Measurements from ENCODE around the gene ZBED2.
"Not testable (repeated sequence)": the region's sequence is repeated elsewhere in the genome, so short reads cannot be mapped to it uniquely, and the experiment has no call there.

The ZBED2 gene

DNA sequence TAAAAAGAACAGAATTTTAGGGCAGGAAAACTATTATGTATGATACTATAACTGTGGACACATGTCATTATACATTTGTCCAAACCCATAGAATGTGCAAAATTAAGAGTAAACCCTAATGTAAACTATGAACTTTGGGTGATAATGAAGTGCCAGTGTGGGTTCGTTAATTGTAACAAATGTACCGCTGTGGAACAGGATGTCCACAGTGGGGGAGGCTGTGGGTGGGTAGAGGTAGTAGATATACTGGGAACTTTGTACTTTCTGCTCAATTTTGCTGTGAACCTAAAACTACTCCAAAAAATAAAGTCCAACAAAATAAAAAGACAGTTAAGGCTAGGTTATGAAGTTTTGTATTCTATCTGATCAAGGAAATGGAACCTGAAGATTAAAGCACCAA lies 28.3 kb downstream of the ZBED2 start:
- TF ChIP-seq, protein P1, sequence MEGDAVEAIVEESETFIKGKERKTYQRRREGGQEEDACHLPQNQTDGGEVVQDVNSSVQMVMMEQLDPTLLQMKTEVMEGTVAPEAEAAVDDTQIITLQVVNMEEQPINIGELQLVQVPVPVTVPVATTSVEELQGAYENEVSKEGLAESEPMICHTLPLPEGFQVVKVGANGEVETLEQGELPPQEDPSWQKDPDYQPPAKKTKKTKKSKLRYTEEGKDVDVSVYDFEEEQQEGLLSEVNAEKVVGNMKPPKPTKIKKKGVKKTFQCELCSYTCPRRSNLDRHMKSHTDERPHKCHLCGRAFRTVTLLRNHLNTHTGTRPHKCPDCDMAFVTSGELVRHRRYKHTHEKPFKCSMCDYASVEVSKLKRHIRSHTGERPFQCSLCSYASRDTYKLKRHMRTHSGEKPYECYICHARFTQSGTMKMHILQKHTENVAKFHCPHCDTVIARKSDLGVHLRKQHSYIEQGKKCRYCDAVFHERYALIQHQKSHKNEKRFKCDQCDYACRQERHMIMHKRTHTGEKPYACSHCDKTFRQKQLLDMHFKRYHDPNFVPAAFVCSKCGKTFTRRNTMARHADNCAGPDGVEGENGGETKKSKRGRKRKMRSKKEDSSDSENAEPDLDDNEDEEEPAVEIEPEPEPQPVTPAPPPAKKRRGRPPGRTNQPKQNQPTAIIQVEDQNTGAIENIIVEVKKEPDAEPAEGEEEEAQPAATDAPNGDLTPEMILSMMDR (conservative IDR thresholded peaks at IDR 0.05) = no peak
- no peak for TF ChIP-seq ZFX (IDR thresholded peaks at IDR 0.05)
- H3K27ac ChIP-seq = no peak overlapping the region

DNA sequence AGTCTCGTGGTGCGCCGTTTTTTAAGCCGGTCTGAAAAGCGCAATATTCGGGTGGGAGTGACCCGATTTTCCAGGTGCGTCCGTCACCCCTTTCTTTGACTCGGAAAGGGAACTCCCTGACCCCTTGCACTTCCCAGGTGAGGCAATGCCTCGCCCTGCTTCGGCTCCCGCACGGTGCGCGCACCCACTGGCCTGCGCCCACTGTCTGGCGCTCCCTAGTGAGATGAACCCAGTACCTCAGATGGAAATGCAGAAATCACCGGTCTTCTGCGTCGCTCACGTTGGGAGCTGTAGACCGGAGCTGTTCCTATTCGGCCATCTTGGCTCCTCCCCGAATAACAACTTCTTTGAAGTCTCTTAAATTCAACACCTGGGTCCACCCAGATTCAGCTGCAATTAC lies 33.2 kb downstream of the ZBED2 start:
- H3K27ac ChIP-seq = not testable (repeated sequence)

DNA sequence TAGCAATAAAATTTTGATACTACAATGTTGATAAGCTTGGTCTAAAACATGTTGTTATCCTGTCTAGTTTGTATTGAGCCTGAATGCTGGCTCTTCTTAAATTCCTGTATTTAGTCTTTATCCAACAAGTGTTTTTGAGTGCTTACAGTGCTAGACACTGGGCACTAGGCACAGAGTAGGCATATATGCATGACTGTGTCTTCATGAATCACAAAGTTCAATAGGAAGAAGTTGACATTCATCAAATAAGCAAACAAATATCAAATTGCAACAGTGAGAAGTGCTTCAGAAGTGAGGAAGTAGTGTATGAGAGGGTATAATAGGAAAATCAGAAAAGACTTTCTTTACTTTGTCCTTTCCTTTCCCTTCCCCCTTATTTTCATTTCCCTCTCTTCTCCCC lies 46.4 kb downstream of the ZBED2 start:
- TF ChIP-seq ZFX (IDR thresholded peaks at IDR 0.05) = no peak
- TF ChIP-seq, protein P1 (conservative IDR thresholded peaks at IDR 0.05) = no peak
- no peak overlapping the region for H3K27ac ChIP-seq

DNA sequence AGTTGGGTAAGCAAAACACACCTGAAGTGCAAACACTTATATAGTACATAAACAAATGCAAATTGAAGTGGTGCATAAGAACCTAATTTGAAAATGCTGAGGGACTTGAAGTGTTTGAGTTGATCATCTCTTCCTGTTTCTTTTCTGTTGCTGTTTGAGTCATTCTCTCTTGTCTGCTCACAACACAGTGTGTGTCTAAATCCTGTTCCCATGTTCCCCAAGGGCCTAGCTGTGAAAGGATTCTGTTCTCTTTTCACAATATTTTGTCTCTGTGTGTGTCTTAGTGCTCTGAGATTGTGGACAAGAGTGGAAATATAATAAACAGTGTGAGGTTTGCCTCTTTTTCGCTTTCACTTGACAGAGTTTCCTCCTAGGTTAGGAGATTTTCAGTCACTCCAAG lies 47.1 kb downstream of the ZBED2 start:
- H3K27ac ChIP-seq = no peak overlapping the region
- TF ChIP-seq, protein P1 (conservative IDR thresholded peaks at IDR 0.05) = no peak
- no peak for TF ChIP-seq ZFX (IDR thresholded peaks at IDR 0.05)

DNA sequence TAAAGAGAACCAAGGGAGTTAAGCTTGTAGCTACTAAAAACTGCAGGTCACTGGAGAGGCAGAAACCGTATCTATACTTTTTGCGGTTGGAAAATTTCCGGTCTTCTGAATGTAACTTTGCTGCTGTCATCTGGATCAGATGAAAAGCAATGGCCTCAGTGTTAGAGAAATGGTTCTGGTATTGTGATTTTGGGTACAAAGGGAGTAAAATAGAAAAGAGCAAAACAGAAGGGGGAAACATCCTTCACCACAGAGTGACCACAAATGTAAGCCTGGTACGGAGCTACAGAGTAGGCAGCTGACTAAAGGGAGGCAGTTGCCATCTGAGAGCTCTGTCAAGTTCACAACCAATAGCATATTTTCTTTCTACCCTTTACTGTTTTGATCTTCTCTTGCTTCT lies 47.5 kb downstream of the ZBED2 start:
- H3K27ac ChIP-seq = no peak overlapping the region
- TF ChIP-seq, protein P1 (conservative IDR thresholded peaks at IDR 0.05) = no peak
- no peak for TF ChIP-seq ZFX (IDR thresholded peaks at IDR 0.05)

DNA sequence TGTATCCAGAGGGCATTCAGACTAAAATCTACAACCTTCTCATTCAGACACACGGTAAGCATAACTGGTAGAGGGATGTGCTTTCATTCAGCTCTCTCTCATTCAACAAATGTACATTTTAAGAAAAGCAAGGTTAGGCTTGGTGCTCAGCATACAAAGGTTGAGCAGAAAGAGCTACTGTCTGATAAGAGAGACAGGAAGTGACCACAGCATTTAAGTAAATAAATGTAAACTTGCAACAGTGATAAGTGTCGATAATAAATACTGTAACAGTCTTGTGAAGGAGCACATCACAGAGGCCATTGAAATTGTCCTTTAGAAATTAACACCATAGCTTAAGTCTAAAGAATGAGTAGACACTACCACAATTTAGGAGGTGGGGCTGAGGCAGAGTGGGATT lies 49.8 kb downstream of the ZBED2 start:
- no peak overlapping the region for H3K27ac ChIP-seq
- TF ChIP-seq, protein P1 (conservative IDR thresholded peaks at IDR 0.05) = no peak
- TF ChIP-seq ZFX (IDR thresholded peaks at IDR 0.05) = no peak
